Right atrium auricular region (tissue), 2 donors: ENCODE data around the gene NCOA4. TPM values are rescaled to one million over a fixed set of nuclear protein-coding genes. Genes with fewer than 3 reads are reported as not detected.

Source experiments
- DNase-seq: peaks from one replicate; pipeline ENCODE4 v3.0.0-alpha.2; 2019; ENCODE audit warnings: low spot score
- H3K27ac ChIP-seq, 2 donors: fragments of 200-600 bp; sonication (generic); 1 replicate in 1 of 2; 2 replicates in 1 of 2; pipeline ENCODE4 v1.5.1; 2016 to 2019
- H3K27me3 ChIP-seq, 2 donors: fragments of 200-600 bp; sonication (generic); one replicate each; pipeline versions ENCODE4 v1.5.1 to v1.6.0; 2017 to 2019
- H3K36me3 ChIP-seq: fragments of 200-600 bp; sonication (generic); one replicate; pipeline ENCODE4 v1.5.1; 2016
- H3K4me1 ChIP-seq, 2 donors: fragments of 200-600 bp; sonication (generic); one replicate each; pipeline versions ENCODE4 v1.5.1 to v1.6.0; 2017 to 2019
- H3K4me3 ChIP-seq, 2 donors: fragments of 200-600 bp; sonication (generic); 1 replicate in 1 of 2; 2 replicates in 1 of 2; pipeline ENCODE4 v1.5.1; 2017 to 2019; ENCODE audit warnings: mild to moderate bottlenecking in 1 of 2, moderate library complexity in 1 of 2
- H3K9me3 ChIP-seq, 2 donors: fragments of 200-600 bp; sonication (generic); one replicate each; pipeline ENCODE4 v1.5.1; 2019
- CTCF ChIP-seq, 2 donors: fragments of 200-600 bp; sonication (generic); IDR thresholded peaks; one replicate each; pipeline ENCODE4 v1.5.1; 2019; ENCODE audit warnings: antibody characterized with exemption in 2 of 2
- total RNA-seq, 2 donors: library from RNA; depleted of rRNA; stranded (reverse); fragments of >200 nt; gene quantifications; one replicate each; pipeline ENCODE4 v1.1.0, GENCODE V29; 2016

Gene NCOA4
- total RNA-seq, 2 donors from 2014 or later: 155 to 259 TPM

GRCh38 chr10:46026106-46026505 lies 4.3 kb downstream of the NCOA4 start:
- DNase-seq: no peak
- Histone ChIP-seq H3K4me1 (peaks cover 0 to 79% of the 10 kb centered on the region in 2 donors), H3K4me3 (no peak overlapping the region), H3K36me3 (no peaks in the 10 kb centered on the region), H3K9me3 (no peaks in the 10 kb centered on the region), H3K27me3 (no peaks in the 10 kb centered on the region), H3K27ac (peak overlapping the region; percentile 30 to 54)
- TF ChIP-seq CTCF (IDR thresholded peaks at IDR 0.05): no peak

- TF ChIP-seq CTCF (IDR thresholded peaks at IDR 0.05): no peak
- Histone ChIP-seq H3K4me3 (no peak overlapping the region), H3K27me3 (no peaks in the 10 kb centered on the region), H3K9me3 (no peaks in the 10 kb centered on the region), H3K27ac (peak overlapping the region; percentile 30 to 54), H3K36me3 (no peaks in the 10 kb centered on the region), H3K4me1 (peaks cover 0 to 86% of the 10 kb centered on the region in 2 donors)
- DNase-seq: no peak
These were observed 5.0 kb downstream of the NCOA4 start for GRCh38 chr10:46025406-46025805.

GRCh38 chr10:46024948-46025347 lies 5.5 kb downstream of the NCOA4 start:
- no peak for TF ChIP-seq CTCF (IDR thresholded peaks at IDR 0.05)
- peaks cover 0 to 91% of the 10 kb centered on the region in 2 donors for H3K4me1 ChIP-seq
- no peaks in the 10 kb centered on the region for H3K9me3 ChIP-seq
- H3K36me3 ChIP-seq: no peaks in the 10 kb centered on the region
- H3K27ac ChIP-seq: peak overlapping the region; percentile 30 to 54
- no peak overlapping the region for H3K4me3 ChIP-seq
- no peak for DNase-seq
- H3K27me3 ChIP-seq: no peaks in the 10 kb centered on the region

GRCh38 chr10:46022978-46023702 lies 7.3 kb downstream of the NCOA4 start:
- Histone ChIP-seq H3K36me3 (no peaks in the 10 kb centered on the region), H3K27ac (peak overlapping the region; percentile 88 to 91), H3K9me3 (no peaks in the 10 kb centered on the region), H3K4me3 (peak overlapping the region; percentile 54 to 63), H3K4me1 (peaks cover 0 to 93% of the 10 kb centered on the region in 2 donors), H3K27me3 (no peaks in the 10 kb centered on the region)
- peak; percentile 90 for DNase-seq
- TF ChIP-seq CTCF (IDR thresholded peaks at IDR 0.05): peak; percentile 15 to 45

- H3K27ac ChIP-seq: peak overlapping the region; percentile 74 to 91
- DNase-seq: no peak
- no peak for TF ChIP-seq CTCF (IDR thresholded peaks at IDR 0.05)
- H3K9me3 ChIP-seq: no peaks in the 10 kb centered on the region
- H3K4me1 ChIP-seq: peaks cover 0 to 93% of the 10 kb centered on the region in 2 donors
- H3K27me3 ChIP-seq: no peaks in the 10 kb centered on the region
- H3K4me3 ChIP-seq: peak overlapping the region in 1 of 2 donors; percentile 13
- peaks cover 5% of the 10 kb centered on the region for H3K36me3 ChIP-seq
These were observed 10.1 kb downstream of the NCOA4 start for GRCh38 chr10:46020344-46020657.
